Epithelial cell of esophagus (primary cell): ENCODE measurements around the gene ADORA1.

Experiments used
- DNase-seq: peaks from one replicate; pipeline ENCODE4 v3.0.0; 2010; ENCODE audit warnings: low read depth
- H3K4me3 ChIP-seq: 2 replicates; pipeline ENCODE4 v1.5.1; 2011; ENCODE audit warnings: mild to moderate bottlenecking, low read length, control low read depth
- TF ChIP-seq, protein P1 (sequence below): IDR thresholded peaks from 2 replicates; pipeline ENCODE4 v1.5.1; 2011; ENCODE audit warnings: low read depth, mild to moderate bottlenecking, low read length, control low read depth, inconsistent platforms; ENCODE audit not compliant: insufficient read depth; ENCODE audit errors: missing control alignments

Gene ADORA1

DNA sequence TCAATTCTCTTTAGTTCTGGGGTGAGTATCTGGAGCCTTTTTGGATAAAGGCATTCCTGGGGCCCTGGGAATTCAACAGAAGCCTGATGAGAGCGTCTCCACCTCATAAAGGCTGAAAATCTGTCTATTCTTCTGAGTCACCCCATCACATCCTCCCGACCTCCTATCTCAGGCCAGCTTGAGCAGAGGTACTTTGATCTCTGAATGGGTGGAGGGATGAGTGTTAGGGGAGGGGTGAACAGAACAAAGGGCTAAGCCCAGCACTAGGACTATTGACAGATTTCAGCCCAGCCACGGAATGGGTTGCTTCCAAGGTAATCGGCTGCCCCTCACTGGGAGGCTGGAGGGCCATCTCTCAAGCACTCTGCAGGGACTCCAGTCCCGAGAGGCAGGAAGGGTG lies 50.6 kb downstream of the ADORA1 start:
- DNase-seq: no peak
- TF ChIP-seq, protein P1, sequence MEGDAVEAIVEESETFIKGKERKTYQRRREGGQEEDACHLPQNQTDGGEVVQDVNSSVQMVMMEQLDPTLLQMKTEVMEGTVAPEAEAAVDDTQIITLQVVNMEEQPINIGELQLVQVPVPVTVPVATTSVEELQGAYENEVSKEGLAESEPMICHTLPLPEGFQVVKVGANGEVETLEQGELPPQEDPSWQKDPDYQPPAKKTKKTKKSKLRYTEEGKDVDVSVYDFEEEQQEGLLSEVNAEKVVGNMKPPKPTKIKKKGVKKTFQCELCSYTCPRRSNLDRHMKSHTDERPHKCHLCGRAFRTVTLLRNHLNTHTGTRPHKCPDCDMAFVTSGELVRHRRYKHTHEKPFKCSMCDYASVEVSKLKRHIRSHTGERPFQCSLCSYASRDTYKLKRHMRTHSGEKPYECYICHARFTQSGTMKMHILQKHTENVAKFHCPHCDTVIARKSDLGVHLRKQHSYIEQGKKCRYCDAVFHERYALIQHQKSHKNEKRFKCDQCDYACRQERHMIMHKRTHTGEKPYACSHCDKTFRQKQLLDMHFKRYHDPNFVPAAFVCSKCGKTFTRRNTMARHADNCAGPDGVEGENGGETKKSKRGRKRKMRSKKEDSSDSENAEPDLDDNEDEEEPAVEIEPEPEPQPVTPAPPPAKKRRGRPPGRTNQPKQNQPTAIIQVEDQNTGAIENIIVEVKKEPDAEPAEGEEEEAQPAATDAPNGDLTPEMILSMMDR: no peak
- H3K4me3 ChIP-seq: no peak overlapping the region

DNA sequence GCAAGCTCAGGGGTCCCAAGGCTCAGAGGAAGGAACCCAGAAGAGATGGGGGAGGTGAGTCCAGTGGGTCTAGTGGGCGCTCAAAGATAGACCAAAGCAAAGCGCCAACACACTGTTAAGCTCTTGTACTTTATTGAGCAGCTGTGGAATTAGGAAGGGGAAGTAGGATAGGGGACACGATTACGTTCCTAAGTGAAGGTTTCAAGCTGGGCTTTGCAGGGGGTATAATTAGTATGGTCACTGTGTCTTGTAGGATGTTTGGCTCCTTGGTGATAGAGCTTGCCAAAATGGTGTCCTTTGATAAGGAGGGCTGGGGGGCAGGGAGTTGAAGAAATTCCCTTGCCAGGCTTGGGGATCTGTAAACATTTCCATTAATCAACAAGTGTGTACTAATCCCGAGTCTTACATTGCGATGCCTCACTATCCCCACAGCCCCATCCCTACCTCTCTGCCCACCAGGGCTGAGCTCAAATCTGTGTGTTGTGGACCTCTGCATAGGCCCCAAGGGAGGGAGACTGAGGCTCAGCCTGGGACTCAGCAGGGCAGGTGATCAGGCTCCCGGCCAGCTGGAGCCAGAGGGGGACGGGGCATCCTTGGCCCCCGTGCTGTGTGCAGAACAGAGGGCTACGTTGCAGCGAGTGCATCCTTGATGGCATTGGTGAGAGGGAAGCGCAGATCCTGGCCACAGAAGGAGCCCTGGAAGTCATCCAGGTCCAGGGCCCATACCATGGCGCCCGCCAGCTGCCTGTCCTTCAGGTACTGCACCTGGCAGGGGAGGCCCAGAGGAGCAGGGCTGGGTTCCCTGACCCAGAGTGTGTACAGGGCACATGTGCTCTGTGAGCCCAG lies 51.5 kb downstream of the ADORA1 start:
- no peak for DNase-seq
- TF ChIP-seq, protein P1: no peak
- no peak overlapping the region for H3K4me3 ChIP-seq

DNA sequence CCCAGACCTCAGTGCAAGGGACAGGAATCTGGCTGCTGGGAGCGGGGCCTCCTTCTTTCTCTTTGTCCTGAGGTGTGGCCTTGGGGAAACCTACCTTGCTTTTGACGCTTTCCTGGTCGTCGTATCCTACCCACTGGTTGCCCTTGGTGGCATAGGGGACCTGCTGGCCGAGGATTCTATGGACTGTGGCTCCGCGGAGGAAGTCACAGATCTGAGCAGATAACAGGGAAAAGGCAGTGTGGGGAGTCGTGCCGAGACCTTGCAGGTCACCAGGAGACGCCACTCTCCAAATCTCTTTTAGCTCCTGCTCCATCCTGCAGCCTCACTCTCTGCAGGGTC lies 52.1 kb downstream of the ADORA1 start:
- DNase-seq: no peak
- TF ChIP-seq, protein P1: no peak
- H3K4me3 ChIP-seq: no peak overlapping the region

DNA sequence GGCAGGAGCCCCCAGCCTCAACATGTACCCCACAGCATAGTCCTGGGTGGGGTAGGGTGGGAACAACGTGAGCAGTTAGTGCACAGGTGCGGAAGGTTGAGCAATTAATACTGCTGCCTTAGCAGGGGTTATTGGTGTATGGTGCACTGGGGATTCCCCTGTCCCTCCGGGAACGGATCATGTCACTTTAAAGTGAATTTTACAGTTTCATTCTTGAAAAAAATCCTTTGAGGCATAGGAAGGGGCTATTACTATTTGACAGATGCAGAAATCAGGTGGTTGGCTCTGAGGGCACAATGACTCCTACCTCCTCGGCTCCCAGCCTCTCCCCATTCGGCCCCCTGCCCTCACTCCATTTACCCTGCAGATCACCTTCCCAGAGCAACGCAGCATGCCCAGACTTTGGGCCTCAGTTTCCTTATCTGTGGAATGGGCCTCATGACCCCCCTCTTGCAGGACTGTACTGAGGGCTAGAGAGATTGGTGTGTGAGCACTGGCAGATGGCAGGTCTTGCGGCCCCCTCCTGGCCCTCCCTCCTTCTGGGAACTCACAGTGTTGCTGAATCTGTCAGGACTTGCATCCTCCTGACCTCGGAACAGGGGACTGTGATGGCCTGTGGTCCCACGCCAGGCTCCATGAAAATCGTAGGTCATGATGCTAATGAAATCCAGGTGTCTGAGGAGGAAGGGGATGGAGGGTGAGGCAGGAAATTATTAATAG lies 53.2 kb downstream of the ADORA1 start:
- no peak overlapping the region for H3K4me3 ChIP-seq
- no peak for DNase-seq
- TF ChIP-seq, protein P1: no peak

DNA sequence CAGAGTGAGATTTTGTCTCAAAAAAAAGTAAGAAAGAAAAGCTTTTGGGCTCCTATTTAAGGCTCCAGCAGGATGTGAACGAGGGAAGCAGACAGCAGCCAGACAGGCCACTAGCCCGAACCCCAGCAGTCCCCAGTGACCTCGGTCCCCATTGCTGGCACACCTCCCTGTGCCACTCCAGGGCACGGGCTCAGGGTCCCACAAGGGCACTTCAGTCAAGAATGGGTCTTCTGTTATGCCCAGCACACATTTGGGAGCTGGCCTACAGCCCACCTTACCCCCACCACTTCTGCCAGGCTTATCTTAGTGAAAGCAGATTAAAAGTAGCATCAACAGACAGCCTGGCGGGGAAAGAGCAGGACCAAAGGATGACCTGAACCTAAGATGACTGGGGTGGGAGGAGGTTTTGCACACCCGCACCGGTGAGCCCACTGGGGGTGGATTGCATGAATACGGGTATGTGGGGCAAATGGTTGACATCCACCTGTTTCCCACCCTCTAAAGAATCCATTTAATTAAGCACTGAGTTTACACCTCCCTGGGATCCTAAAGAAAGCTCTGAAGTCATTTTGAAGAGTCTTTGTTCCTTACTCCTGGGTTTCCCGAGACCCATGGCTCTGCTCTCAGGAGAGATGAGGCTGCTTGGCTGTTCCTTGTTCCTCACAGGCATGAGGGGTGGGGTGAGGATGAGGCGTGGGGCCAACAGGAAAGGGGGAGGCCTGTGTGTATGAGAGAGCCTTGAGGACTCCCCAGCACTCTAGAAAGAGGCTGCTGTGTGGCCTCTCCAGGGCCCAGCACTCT lies 54.3 kb downstream of the ADORA1 start:
- no peak overlapping the region for H3K4me3 ChIP-seq
- DNase-seq: no peak
- TF ChIP-seq, protein P1: no peak

DNA sequence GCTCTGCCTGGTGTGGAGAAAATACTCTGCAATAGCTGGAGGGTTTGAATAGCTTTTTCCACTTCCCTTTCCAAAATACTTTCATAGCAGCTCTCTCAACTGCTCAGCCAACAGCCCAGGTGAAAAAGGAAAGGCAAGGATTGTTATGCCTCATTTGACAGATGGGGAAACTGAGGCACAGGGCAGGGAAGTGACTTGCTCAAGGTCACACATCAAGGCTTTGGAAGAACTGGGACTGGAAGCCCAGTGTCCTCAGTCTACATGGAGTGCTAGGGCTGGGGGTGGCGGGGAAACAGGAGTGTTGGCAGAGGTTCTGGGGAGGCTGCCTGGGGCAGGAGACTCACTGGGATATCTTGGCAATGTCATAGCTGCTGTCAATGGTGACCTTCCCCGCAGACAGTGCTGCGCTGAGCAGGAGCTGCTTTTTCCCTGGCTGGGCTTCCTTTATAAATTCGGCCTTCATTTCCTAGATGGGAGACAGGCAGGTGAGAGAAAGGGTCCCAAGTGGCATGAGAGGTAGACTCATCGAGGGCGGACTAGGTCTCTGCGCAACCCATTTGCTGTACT lies 54.9 kb downstream of the ADORA1 start:
- H3K4me3 ChIP-seq: no peak overlapping the region
- TF ChIP-seq, protein P1: no peak
- DNase-seq: no peak
